Cardiac fibroblast (primary cell): ENCODE measurements around the gene CDC73.

Experiments used
- DNase-seq, 2 donors: peaks; one replicate each; pipeline versions ENCODE4 v3.0.0 to v3.0.0-alpha.2; 2010; ENCODE audit warnings: low read depth in 2 of 2
- H3K4me3 ChIP-seq, 2 donors: replicated peaks in 1 of 2; 1 replicate in 1 of 2; 2 replicates in 1 of 2; pipeline ENCODE4 v1.5.1; 2011; ENCODE audit warnings: low read depth in 2 of 2, low read length in 2 of 2, mild to moderate bottlenecking in 2 of 2, moderate library complexity in 1 of 2
- CTCF ChIP-seq: IDR thresholded peaks from one replicate; pipeline ENCODE4 v1.5.1; 2011; ENCODE audit warnings: low read depth, mild to moderate bottlenecking, low read length, inconsistent platforms

Gene CDC73

GRCh38 chr1:193237381-193237978 lies 115.6 kb downstream of the CDC73 start:
- TF ChIP-seq CTCF, result no peak
- DNase-seq, result no peak
- no peak overlapping the region for H3K4me3 ChIP-seq

- DNase-seq, result no peak
- H3K4me3 ChIP-seq, result no peak overlapping the region
- no peak for TF ChIP-seq CTCF
These were observed 118.8 kb downstream of the CDC73 start for GRCh38 chr1:193240609-193241008.

GRCh38 chr1:193241132-193241827 lies 119.4 kb downstream of the CDC73 start:
- no peak for TF ChIP-seq CTCF
- H3K4me3 ChIP-seq, result no peak overlapping the region
- DNase-seq, result no peak

- H3K4me3 ChIP-seq, result no peak overlapping the region
- TF ChIP-seq CTCF, result no peak
- DNase-seq, result no peak
These were observed 120.2 kb downstream of the CDC73 start for GRCh38 chr1:193242000-193242399.

GRCh38 chr1:193249187-193249586 lies 127.4 kb downstream of the CDC73 start:
- DNase-seq, result no peak
- H3K4me3 ChIP-seq, result no peak overlapping the region
- TF ChIP-seq CTCF, result no peak

GRCh38 chr1:193251950-193252349 lies 130.1 kb downstream of the CDC73 start:
- no peak for DNase-seq
- TF ChIP-seq CTCF, result no peak

More at GRCh38 chr1:193251950-193252349, 130.1 kb downstream of the CDC73 start:
- no peak overlapping the region for H3K4me3 ChIP-seq
